H1 (cell line): ENCODE results near the gene NAA40. TPM values are rescaled to one million over a fixed set of nuclear protein-coding genes. Genes with fewer than 3 reads are reported as not detected.
A peak's percentile ranks its signal among the peaks of the same experiment; 100 is the strongest.

Experiments used
- CTCF ChIA-PET: fragments of 300-600 bp; sonication (Branson Sonifier 250); formaldehyde crosslinking; loops from one replicate; lab custom pipeline; 2021; ENCODE audit not compliant: partially characterized antibody; lab: Charles Lee
- POLR2A ChIA-PET: fragments of 300-600 bp; sonication (Branson Sonifier 250); formaldehyde crosslinking; loops from one replicate; lab custom pipeline; 2021; ENCODE audit warnings: inconsistent platforms; ENCODE audit not compliant: partially characterized antibody; lab: Charles Lee
- DNase-seq, 2 experiments: peaks; one replicate each; pipeline versions ENCODE4 v3.0.0 to v3.0.0-alpha.2; 2010 to 2022; ENCODE audit warnings: low spot score in 2 of 2, low read depth in 1 of 2, mixed read lengths in 1 of 2
- FAIRE-seq: peaks from 2 replicates; lab custom pipeline; 2011; peaks lifted over from hg19 to GRCh38; lab: Jason Lieb, UNC
- H2AFZ ChIP-seq: 2 replicates; pipeline ENCODE4 v1.8.1; 2012; ENCODE audit warnings: low read length, inconsistent platforms
- H2AK5ac ChIP-seq: 2 replicates; pipeline ENCODE4 v1.6.1; 2013; ENCODE audit warnings: low read depth, low read length
- H2BK120ac ChIP-seq: replicated peaks from 2 replicates; pipeline ENCODE3; 2013; ENCODE audit warnings: low read depth, low read length, inconsistent platforms
- H2BK12ac ChIP-seq: 2 replicates; pipeline ENCODE4 v1.6.1; 2013; ENCODE audit warnings: low read depth, low read length
- H2BK15ac ChIP-seq: 2 replicates; pipeline ENCODE4 v1.6.1; 2013; ENCODE audit warnings: low read length
- H2BK20ac ChIP-seq: 2 replicates; pipeline ENCODE4 v1.6.1; 2013; ENCODE audit warnings: low read length
- H2BK5ac ChIP-seq: 2 replicates; pipeline ENCODE4 v1.6.1; 2013; ENCODE audit warnings: low read depth, low read length
- H3K14ac ChIP-seq: 2 replicates; pipeline ENCODE4 v1.6.1; 2013; ENCODE audit warnings: inconsistent platforms; ENCODE audit not compliant: insufficient read length
- H3K18ac ChIP-seq: 2 replicates; pipeline ENCODE4 v1.6.1; 2013; ENCODE audit warnings: low read length; ENCODE audit errors: extremely low read depth
- H3K23ac ChIP-seq: 2 replicates; pipeline ENCODE4 v1.6.1; 2013; ENCODE audit warnings: inconsistent platforms; ENCODE audit not compliant: insufficient read length
- H3K23me2 ChIP-seq: 2 replicates; pipeline ENCODE4 v1.6.1; 2013; ENCODE audit warnings: low read depth, low read length
- H3K27ac ChIP-seq: 2 replicates; pipeline ENCODE4 v1.6.1; 2011; ENCODE audit warnings: low read depth, low read length, inconsistent platforms
- H3K27me3 ChIP-seq, 4 experiments: replicated peaks in 1 of 4; 1 replicate in 1 of 4; 2 replicates in 3 of 4; pipeline versions ENCODE4 v1.6.1 to v1.8.1; 2011 to 2013; ENCODE audit warnings: low read length in 3 of 4, mild to moderate bottlenecking in 3 of 4, inconsistent platforms in 2 of 4, mixed read lengths in 2 of 4, moderate library complexity in 1 of 4; ENCODE audit not compliant: control insufficient read depth in 3 of 4, insufficient read depth in 3 of 4; ENCODE audit errors: extremely low read depth in 1 of 4
- H3K36me3 ChIP-seq, 4 experiments: 2 replicates each; pipeline versions ENCODE4 v1.6.1 to v1.8.1; 2011 to 2013; ENCODE audit warnings: mild to moderate bottlenecking in 4 of 4, low read length in 3 of 4, moderate library complexity in 2 of 4, control low read depth in 1 of 4, inconsistent platforms in 1 of 4; ENCODE audit not compliant: insufficient read depth in 4 of 4, control insufficient read depth in 2 of 4
- H3K4ac ChIP-seq: replicated peaks from 2 replicates; pipeline ENCODE3; 2013; ENCODE audit warnings: low read length, low read depth, mixed read lengths, inconsistent platforms; ENCODE audit not compliant: insufficient read length
- H3K4me1 ChIP-seq, 4 experiments: replicated peaks in 1 of 4; 1 replicate in 1 of 4; 2 replicates in 3 of 4; pipeline versions ENCODE4 v1.6.1 to v1.8.1; 2011 to 2013; ENCODE audit warnings: low read length in 3 of 4, inconsistent platforms in 2 of 4, mixed read lengths in 1 of 4; ENCODE audit not compliant: insufficient read depth in 4 of 4, control insufficient read depth in 3 of 4
- H3K4me2 ChIP-seq, 2 experiments: 2 replicates each; pipeline versions ENCODE4 v1.6.1 to v1.8.1; 2011 to 2013; ENCODE audit warnings: low read depth in 2 of 2, low read length in 2 of 2, control low read depth in 1 of 2, inconsistent platforms in 1 of 2, mild to moderate bottlenecking in 1 of 2; ENCODE audit not compliant: insufficient read depth in 1 of 2
- H3K4me3 ChIP-seq, 4 experiments: fragments of 200-600, 300-600 bp in 1 of 4; sonication (generic), shearing (Covaris generic), sonication (Bioruptor Twin) in 1 of 4; 2 replicates each; pipeline versions ENCODE4 v1.5.1 to v1.8.1; 2011 to 2016; ENCODE audit warnings: low read length in 4 of 4, low read depth in 3 of 4, control low read depth in 2 of 4, inconsistent platforms in 2 of 4, mild to moderate bottlenecking in 2 of 4, mixed read lengths in 1 of 4, moderate library complexity in 1 of 4; ENCODE audit not compliant: insufficient read depth in 2 of 4; ENCODE audit errors: extremely low read depth in 1 of 4
- H3K56ac ChIP-seq: replicated peaks from 2 replicates; pipeline ENCODE3; 2013; ENCODE audit warnings: low read depth, mild to moderate bottlenecking, mixed read lengths, low read length, inconsistent platforms; ENCODE audit not compliant: insufficient read length
- H3K79me1 ChIP-seq: 2 replicates; pipeline ENCODE4 v1.6.1; 2013; ENCODE audit warnings: low read depth, low read length, control low read depth
- H3K79me2 ChIP-seq, 2 experiments: 2 replicates each; pipeline versions ENCODE4 v1.6.1 to v1.8.1; 2012 to 2013; ENCODE audit warnings: low read length in 2 of 2, mild to moderate bottlenecking in 2 of 2, inconsistent platforms in 1 of 2; ENCODE audit not compliant: insufficient read depth in 2 of 2, control insufficient read depth in 1 of 2
- H3K9ac ChIP-seq, 4 experiments: replicated peaks in 1 of 4; 1 replicate in 1 of 4; 2 replicates in 3 of 4; pipeline versions ENCODE4 v1.6.1 to v1.8.1; 2011 to 2013; ENCODE audit warnings: low read depth in 3 of 4, low read length in 3 of 4, control low read depth in 2 of 4, mild to moderate bottlenecking in 2 of 4, moderate library complexity in 2 of 4, inconsistent platforms in 1 of 4; ENCODE audit errors: extremely low read depth in 1 of 4
- H3K9me3 ChIP-seq, 2 experiments: 2 replicates each; pipeline versions ENCODE4 v1.6.1 to v1.8.1; 2012 to 2013; ENCODE audit warnings: mild to moderate bottlenecking in 2 of 2, moderate library complexity in 2 of 2, control low read depth in 1 of 2, inconsistent platforms in 1 of 2, low read depth in 1 of 2, low read length in 1 of 2, mixed read lengths in 1 of 2; ENCODE audit not compliant: insufficient read depth in 2 of 2
- H4K20me1 ChIP-seq, 2 experiments: replicated peaks in 1 of 2; 2 replicates each; pipeline versions ENCODE3 to v1.8.1; 2011 to 2013; ENCODE audit warnings: inconsistent platforms in 2 of 2, low read length in 2 of 2, mild to moderate bottlenecking in 1 of 2; ENCODE audit not compliant: insufficient read depth in 2 of 2, control insufficient read depth in 1 of 2
- H4K5ac ChIP-seq: 2 replicates; pipeline ENCODE4 v1.6.1; 2013; ENCODE audit warnings: low read length, low read depth, mixed read lengths, inconsistent platforms; ENCODE audit not compliant: insufficient read length
- H4K8ac ChIP-seq: 2 replicates; pipeline ENCODE4 v1.8.0; 2013; ENCODE audit warnings: mild to moderate bottlenecking, moderate library complexity, low read length, inconsistent platforms; ENCODE audit not compliant: insufficient read depth; ENCODE audit errors: extremely low read depth
- H4K91ac ChIP-seq: replicated peaks from 2 replicates; pipeline ENCODE3; 2013; ENCODE audit warnings: low read length, mixed read lengths, inconsistent platforms; ENCODE audit not compliant: insufficient read length
- BRCA1 ChIP-seq: IDR thresholded peaks from 2 replicates; pipeline ENCODE4 v1.6.1; 2012; ENCODE audit warnings: low read depth, low read length, improper control_type of control experiment
- CTCF ChIP-seq, 3 experiments: IDR thresholded peaks; 1 replicate in 2 of 3; 2 replicates in 1 of 3; pipeline versions ENCODE4 v1.5.1 to v1.6.1; 2011; ENCODE audit warnings: low read length in 3 of 3, mild to moderate bottlenecking in 3 of 3, inconsistent platforms in 2 of 3, low read depth in 1 of 3, moderate library complexity in 1 of 3; ENCODE audit not compliant: insufficient read depth in 1 of 3; ENCODE audit errors: control extremely low read depth in 1 of 3
- RAD21 ChIP-seq, 2 experiments: IDR thresholded peaks in 1 of 2; conservative IDR thresholded peaks in 1 of 2; 2 replicates each; pipeline ENCODE4 v1.6.1; 2011; ENCODE audit warnings: low read depth in 2 of 2, low read length in 2 of 2, improper control_type of control experiment in 1 of 2, inconsistent platforms in 1 of 2, mild to moderate bottlenecking in 1 of 2, moderate library complexity in 1 of 2
- RFX5 ChIP-seq: IDR thresholded peaks from 2 replicates; pipeline ENCODE4 v1.6.1; 2011; ENCODE audit warnings: low read depth, low read length, improper control_type of control experiment, borderline replicate concordance
- SP4 ChIP-seq: IDR thresholded peaks from 2 replicates; pipeline ENCODE4 v1.6.1; 2012; ENCODE audit warnings: low read length, inconsistent platforms
- SRF ChIP-seq: IDR thresholded peaks from 2 replicates; pipeline ENCODE4 v1.6.1; 2011; ENCODE audit warnings: mild to moderate bottlenecking, low read depth, low read length, moderate library complexity
- WGBS, 2 experiments: shearing (Covaris generic) in 1 of 2; methylation state at CpG; one replicate each; pipeline versions ENCODE4 v1.1.6 to v1.1.7; 2013 to 2015; ENCODE audit warnings: low lambda C conversion rate in 2 of 2, mixed read lengths in 2 of 2, inconsistent platforms in 1 of 2, low coverage in 1 of 2, missing lambda C conversion rate in 1 of 2; ENCODE audit not compliant: insufficient replicate concordance in 2 of 2, insufficient coverage in 1 of 2, insufficient read length in 1 of 2; ENCODE audit errors: extremely low coverage in 1 of 2, missing lambda C conversion rate in 1 of 2; 5-methylcytosine and 5-hydroxymethylcytosine counted together
- polyA plus RNA-seq, 7 experiments: library from polyadenylated mRNA; depleted of rRNA in 3 of 7; stranded (reverse) in 5 of 7; unstranded in 2 of 7; fragments of >200 nt in 5 of 7; fragments of 200-250 nt in 2 of 7; gene quantifications; 1 replicate in 5 of 7; 2 replicates in 1 of 7; 4 replicates in 1 of 7; pipeline versions ENCODE4 v1.2.1 to v1.2.3, GENCODE V29; 2011 to 2013; ENCODE audit warnings: missing spikeins in 2 of 7, mixed read lengths in 2 of 7
- total RNA-seq: library from RNA; stranded (reverse); fragmentation: NEBNext Ultra II Directional; extraction: Animal tissue kit (Norgen Biotek cat#: 25700); gene quantifications from 2 replicates; pipeline ENCODE4 v1.2.1, GENCODE V29; 2021
- TF ChIP-seq, protein P1 (sequence below): IDR thresholded peaks from 2 replicates; pipeline ENCODE4 v1.6.1; 2012; ENCODE audit warnings: low read length, inconsistent platforms

The NAA40 gene
- total and polyA plus RNA-seq, 2 of the 8 experiments (the other 6 are each of a cell fraction or from before 2014, with no cell fraction given): 20.0 to 31.1 TPM

DNA sequence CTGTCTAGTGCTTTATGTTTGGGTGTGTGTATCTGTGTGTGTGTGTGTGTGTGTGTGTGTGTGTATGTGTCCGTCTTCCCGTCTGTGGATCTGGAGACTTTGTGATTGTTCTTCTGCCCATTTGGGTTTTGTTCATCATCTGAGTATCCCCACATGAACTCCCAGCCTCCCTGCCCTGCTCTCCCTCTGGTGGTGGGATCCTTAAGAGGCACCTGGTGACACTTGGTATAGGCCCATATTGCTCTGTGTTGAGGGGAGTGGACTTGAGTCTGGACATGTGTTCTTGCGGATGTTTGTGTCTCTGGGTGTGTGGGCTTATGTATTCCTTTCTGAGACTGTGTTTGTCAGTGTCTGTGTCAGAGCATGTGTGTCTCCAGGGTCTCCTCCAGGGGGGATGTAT, 37.1 kb upstream of the NAA40 start:
- H3K56ac ChIP-seq: no peak overlapping the region
- peaks cover 0 to 10% (median 7%) of the 10 kb centered on the region in 4 experiments; a peak in 6 of 7 replicates for H3K4me1 ChIP-seq
- H2BK20ac ChIP-seq: no peak overlapping the region; the same call in 1 of the 2 replicates
- H3K23ac ChIP-seq: no peak overlapping the region
- no peak overlapping the region for H2BK120ac ChIP-seq
- no peaks in the 10 kb centered on the region for H3K9me3 ChIP-seq
- H4K8ac ChIP-seq: no peak overlapping the region
- H3K9ac ChIP-seq: no peak overlapping the region
- H3K27me3 ChIP-seq: no peaks in the 10 kb centered on the region
- WGBS, 2 experiments: 94% methylated on average over 3 of the region's 3 CpGs; no CpG with 5 or more reads in 1 of the 2 experiments
- CTCF ChIA-PET: interaction anchor here (0.7 to 11.1 kb wide), 17 partner anchors 11 to 132 kb away, joined by 3 to 163 read pairs (median 5); partner anchors contain the start of gene MARK2
- FAIRE-seq (no peak), DNase-seq (no peak)
- no peaks in the 10 kb centered on the region for H3K79me2 ChIP-seq
- H3K79me1 ChIP-seq: peaks cover 9% of the 10 kb centered on the region
- no peak overlapping the region for H3K4me3 ChIP-seq
- H2BK12ac ChIP-seq: no peak overlapping the region
- no peak overlapping the region for H2AFZ ChIP-seq
- no peak overlapping the region for H2BK15ac ChIP-seq
- H4K91ac ChIP-seq: no peak overlapping the region
- no peak overlapping the region for H3K14ac ChIP-seq
- H2AK5ac ChIP-seq: no peak overlapping the region
- H3K27ac ChIP-seq: no peak overlapping the region
- no peaks in the 10 kb centered on the region; the same call in 1 of the 2 replicates for H3K23me2 ChIP-seq
- TF ChIP-seq CTCF (IDR thresholded peaks at IDR 0.05; ENCODE audit: control extremely low read depth in 1 of 3, insufficient read depth in 1 of 3, low read depth in 1 of 3, low read length in 3 of 3) (peak; percentile 59 to 67 (median 67)), RAD21 (IDR thresholded peaks at IDR 0.05 in 1 of 2, conservative IDR thresholded peaks at IDR 0.05 in 1 of 2; ENCODE audit: low read depth in 2 of 2, low read length in 2 of 2) (peak; percentile 58 to 67), RFX5 (no peak), SRF (no peak), BRCA1 (no peak), SP4 (no peak)
- TF ChIP-seq, protein P1, sequence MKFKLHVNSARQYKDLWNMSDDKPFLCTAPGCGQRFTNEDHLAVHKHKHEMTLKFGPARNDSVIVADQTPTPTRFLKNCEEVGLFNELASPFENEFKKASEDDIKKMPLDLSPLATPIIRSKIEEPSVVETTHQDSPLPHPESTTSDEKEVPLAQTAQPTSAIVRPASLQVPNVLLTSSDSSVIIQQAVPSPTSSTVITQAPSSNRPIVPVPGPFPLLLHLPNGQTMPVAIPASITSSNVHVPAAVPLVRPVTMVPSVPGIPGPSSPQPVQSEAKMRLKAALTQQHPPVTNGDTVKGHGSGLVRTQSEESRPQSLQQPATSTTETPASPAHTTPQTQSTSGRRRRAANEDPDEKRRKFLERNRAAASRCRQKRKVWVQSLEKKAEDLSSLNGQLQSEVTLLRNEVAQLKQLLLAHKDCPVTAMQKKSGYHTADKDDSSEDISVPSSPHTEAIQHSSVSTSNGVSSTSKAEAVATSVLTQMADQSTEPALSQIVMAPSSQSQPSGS: no peak
- H3K18ac ChIP-seq: no peak overlapping the region
- H3K4me2 ChIP-seq: no peak overlapping the region
- H4K20me1 ChIP-seq: peaks cover 8 to 10% of the 10 kb centered on the region in 2 experiments
- H3K4ac ChIP-seq: no peak overlapping the region
- H4K5ac ChIP-seq: no peak overlapping the region
- POLR2A ChIA-PET: interaction anchor here (1.0 to 2.5 kb wide), 5 partner anchors 8 to 135 kb away, joined by 3 to 8 read pairs (median 4); partner anchors contain the start of gene ZFTA
- H2BK5ac ChIP-seq: no peak overlapping the region
- peaks cover 37 to 74% (median 58%) of the 10 kb centered on the region in 4 experiments for H3K36me3 ChIP-seq
